DMS53 treated with DMSO at 0.1 percent for 48 hours (cell line): ENCODE results near the gene NISCH.

Source experiments
- DNase-seq: peaks from one replicate; lab custom pipeline; 2025; ENCODE audit not compliant: unreplicated experiment; lab: John Stamatoyannopoulos, UW

Gene NISCH

DNA sequence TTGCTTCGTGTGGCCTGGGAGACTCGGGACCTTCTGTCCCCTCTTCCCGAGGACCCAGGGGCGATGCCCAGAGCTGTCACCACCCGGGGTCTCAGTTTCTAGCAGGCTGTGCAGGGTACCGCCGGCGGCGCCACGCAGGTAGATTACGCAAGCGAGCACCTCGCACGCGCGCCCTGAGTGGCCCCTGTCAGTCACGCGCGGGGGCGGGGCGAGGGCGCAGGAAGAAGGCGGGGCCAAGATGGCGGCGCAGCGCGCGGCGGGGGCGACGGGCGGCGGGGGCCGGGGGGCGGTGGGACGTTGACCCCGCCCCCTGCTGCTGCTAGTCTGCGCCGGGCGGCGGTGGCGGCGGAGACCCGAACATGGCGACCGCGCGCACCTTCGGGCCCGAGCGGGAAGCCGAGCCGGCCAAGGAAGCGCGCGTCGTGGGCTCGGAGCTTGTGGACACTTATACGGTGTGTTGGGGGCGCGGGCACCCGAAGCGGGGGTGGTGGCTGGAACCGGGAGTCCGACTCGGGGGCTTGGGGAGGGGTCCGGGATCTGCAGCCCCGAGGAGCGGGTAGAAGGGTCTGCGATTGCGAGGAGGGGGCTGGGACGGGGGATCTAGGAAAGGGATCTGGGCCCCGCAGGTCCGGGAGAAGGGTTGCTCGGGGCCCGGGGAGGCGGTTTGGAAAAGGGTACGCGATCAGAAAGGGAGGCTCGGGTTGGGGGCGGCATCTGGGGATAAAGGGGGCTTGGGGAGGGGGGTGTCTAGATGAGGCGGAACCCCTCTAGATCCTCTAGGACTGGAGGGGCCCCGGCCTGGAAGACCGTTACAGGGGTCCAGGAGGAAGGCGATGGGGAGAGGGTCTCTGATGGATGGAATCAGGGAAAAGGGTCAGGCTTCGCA lies at the start of gene NISCH:
Gene NISCH (plus strand): TSS at position 322 of the 886 bp plus-strand sequence. CDS start 38 bp downstream, at position 360.
- peak; percentile 23 for DNase-seq

DNA sequence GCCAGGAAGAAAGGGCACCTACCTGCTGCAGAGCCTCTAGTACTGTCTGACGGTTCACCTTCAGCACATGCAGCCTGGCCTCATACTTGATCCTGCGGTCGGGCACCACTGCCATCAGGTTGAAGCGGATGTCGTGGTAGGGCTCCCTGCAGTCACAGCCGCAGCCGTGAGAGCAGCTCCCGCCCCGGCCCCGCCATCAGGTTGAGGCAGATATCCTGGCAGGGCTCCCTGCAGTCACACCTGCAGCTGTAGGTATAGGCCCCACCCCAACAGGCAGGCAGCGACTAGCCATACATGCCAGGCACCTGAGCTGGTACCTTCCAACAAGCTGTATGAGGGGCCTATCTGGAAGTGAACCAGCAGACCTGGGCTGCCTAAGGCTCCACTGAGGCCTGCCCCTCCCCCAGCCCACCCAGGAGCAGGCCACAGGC lies 49.2 kb upstream of the NISCH start:
- DNase-seq = no peak

DNA sequence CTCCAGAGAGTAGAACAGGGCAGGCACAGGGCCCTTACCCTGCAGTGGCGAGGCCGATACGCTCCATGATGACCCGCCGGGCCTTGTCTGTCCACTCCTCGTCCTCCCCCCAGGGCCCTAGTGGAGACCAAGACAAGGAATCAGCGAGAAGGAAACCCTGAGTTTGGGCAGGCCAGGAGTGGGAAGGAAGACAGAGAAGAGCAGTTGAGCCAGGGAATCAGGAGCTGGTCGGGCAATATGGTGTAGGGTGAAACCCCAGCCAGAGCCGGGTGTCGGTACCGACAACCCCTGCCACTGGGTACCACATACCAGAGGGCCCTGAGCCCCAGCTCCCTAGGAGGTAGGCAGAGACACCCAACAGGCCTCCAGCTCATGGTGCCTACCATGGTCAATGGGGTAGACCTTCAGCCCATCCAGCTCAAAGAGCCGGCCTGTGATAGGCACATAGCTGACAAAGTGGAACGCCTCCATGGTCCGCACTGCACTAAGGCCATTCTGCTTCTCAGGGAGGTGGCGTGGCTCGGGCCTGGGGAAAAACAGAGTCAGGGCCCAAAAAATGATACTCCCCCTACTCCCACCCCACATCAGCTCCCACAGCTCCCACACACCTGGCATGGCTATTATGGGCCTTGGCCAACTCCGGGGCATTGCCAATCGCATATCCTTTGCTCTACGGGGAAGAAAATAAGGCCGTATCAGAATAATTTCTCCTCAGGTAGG lies 48.5 kb upstream of the NISCH start:
- DNase-seq = no peak

DNA sequence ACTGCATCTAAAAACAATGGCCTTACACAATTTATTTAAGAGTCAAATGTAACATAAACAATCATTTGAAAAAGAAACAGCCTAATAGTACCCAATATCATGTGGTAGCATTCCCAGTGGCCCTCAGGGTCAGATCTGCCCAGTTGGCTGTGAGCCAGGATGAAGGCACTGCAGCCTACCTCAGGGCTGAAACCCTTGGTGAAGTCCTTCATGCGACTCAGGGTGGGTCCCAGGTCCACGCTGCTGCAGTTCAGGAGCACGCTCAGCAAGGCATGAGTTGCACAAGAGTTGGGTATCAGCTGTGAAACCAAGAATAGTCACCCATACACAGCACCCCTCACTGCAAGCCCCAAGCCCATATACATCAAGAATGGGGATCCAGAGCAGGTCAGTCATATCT lies 47.6 kb upstream of the NISCH start:
- DNase-seq = no peak

DNA sequence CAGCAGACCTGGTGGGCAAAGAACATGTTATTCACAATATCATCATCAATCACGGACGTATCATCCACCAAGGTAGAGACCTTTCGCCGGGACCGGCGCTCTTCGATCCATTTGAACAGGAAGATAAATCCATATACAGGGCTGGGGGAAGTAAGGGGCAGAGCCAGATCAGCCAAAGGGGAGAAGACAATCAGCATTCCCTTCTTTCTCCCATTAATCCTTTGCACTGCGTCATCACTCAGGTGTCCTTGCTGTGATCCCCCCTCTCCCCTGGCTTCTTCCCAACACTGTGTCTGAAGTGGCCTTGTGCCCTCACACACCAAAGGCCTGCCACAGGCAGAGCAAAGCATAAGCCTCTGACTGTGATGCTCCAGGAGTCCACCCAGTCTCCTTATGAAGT lies 46.9 kb upstream of the NISCH start:
- DNase-seq = no peak

DNA sequence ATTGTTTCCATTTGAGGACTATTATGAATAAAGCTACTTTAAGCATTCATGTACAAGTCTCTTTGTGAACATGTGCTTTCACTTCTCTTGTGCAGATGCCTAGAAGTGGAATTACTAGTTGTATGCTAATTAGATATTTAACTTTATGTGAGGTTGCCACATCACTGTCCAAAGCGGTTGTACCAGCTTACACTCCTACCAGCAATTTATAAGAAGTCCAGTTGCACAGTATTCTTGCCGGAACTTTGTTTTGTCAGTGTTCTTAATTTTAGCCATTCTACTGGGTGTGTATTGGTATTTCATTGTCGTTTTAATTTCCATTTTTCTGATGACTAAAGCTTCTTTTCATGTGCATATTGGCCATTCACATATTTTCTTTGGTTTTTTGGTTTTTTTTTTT lies 39.6 kb upstream of the NISCH start:
- DNase-seq = no peak

DNA sequence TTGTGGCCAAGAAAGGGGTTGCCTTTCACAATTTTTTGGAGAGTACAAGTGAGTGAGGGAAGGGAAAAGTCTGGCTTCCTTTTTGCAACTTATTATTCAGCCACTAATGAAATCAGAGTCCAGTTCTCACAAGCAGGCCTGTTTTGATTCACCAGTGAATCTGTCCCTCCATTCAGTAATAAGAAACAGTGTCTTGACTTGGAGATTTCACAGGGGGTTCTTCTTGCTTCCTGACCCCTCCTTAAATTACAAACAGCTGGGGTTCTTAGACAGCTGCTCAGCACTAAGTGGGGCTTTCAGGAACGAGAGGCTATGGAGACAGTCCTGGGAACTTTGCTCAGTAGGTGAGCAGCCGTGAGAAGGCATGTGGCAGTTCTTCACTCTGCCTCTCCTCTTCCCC lies 35.0 kb upstream of the NISCH start:
- no peak for DNase-seq

DNA sequence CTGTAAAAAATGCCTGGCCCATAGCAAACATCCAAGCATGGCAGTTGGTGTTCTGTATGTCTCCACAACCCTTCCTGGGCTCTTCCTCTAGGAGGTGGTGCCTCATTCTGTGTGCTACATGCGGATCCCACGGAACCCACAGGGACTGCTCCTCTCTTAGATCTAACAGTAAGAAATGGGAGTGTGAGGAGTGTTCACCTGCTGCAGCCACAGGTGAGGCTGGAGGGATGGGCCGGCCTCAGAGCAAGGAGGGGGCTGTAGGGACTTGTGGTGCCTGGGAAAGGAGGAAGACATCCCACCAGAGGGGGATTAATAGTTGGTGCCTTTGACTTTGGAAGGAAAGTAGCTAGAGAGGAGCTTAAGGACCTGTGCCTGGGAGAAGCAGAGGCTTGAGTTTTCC lies 32.7 kb upstream of the NISCH start:
- no peak for DNase-seq

DNA sequence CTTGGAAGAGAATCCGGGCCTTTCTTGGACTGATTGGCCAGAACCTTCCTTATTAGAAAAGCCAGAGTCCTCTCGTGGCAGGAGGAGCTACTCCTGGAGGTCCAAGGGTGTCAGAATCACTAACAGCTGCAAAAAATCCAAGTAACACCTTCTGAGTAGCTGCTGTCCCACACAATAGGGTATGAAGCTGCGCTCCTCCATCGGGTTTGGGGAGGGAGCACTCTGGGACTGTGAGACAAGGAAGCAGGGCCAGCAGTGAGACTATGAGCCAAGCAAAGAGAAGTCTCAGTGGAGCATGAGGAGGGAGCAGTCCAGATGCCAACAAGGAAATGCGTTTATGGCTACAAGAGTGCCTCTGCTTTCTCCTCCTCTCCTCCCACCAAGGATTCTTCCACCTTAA lies 32.2 kb upstream of the NISCH start:
- DNase-seq = no peak

DNA sequence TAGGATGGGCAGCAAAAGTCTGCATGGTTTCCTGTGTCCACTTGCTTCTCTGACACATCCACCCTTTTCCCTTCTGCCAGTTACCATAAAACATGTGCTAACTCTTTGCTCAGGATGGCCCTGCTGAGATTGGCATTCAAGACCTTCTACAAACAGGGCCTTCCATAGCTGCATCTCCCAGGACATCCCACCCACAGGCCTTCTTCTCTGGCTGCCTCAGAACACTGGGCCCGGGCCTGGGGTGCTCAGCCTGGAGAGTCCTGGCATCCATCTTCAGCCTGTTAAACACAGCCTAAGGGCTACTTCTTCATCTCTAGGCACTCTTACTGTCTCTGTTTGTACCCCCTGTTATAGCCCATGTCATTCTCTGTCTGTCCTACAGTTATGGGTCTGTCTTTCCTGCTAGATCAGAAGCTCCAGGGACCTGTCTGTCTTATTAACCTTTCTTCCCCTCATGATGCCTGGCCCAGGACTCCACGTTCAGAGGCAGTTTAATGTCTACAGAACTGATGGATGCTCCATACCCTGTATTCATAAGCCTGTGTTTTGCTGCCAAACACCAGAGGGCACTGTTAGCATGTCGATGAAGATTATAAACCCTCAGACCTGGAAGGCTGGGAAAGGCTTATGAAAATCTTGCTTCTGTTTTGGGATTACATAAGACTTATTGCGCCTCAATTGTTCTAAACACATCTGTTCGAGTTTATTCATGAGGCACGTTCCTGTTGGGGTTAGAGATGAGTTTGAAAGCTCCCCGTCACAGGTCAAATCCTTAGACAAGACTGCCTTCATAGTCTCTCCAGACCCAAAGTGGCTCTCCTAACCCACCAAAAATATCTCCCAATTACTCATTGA lies 27.0 kb upstream of the NISCH start:
- DNase-seq = no peak

DNA sequence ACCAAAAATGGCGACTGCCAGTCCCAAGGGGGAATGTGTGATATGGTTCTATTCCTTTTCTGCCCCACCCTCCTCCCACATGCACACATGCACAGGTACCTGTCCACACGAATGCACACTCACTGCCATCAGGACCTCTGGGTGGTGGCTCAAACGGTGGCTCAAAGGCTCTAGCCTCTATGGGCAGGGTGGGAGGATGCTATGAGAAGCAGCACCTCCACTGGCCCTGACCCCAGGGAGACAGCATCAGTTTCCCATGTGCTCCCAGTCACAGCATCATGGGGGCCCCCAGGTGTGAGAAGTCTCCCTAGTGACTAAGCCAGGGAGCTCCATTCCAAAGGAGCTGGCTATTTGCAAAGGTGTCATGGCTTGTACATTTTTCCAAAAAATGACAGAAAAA lies 26.4 kb upstream of the NISCH start:
- DNase-seq = no peak

DNA sequence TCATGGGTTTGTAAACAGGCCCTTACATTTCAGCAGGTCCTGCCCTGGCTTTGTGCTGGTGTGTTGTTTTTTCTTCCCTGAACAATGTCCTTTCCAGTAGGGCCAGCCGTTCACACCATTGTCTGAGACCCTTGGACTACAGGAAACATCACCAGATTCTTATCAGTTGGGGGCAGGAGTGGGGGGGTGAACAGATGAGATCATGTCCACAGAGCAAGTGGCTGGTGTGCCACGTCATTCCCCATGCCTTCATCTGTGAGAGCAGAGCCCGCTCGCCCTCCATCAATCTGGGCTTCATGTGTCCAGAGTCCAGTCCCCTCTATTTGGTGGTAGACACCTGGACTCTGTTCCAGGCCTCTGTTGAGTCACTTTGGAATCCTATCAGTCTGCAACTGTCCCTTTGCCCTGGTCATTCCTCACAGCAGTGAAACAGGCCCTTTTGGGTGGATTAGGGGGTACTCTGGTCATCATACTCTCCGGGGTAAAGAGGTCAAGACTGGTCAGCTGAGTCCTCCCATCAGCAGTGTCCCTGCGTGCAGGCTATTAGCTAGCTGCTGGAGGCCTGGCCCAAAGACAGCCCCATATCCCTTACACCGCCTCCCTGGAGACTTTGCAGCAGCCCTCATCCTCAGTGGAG lies 25.5 kb upstream of the NISCH start:
- no peak for DNase-seq

DNA sequence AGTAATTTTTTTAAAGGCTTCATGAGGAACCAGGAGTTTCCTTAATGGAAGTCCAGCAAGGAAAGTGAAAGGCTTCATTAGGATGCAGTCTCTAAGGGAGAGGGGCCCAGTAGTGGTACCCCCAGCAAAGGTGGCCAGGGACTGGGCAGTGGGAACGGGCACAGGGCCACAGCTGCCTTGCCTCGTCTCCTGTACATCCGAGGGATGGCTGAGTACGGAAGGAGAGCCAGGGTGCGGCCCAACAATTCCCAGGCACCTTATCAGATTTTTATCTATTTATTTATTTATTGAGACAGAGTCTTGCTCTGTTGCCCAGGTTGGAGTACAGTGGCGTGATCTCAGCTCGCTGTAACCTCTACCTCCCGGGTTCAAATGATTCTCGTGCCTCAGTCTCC lies 25.0 kb upstream of the NISCH start:
- no peak for DNase-seq

DNA sequence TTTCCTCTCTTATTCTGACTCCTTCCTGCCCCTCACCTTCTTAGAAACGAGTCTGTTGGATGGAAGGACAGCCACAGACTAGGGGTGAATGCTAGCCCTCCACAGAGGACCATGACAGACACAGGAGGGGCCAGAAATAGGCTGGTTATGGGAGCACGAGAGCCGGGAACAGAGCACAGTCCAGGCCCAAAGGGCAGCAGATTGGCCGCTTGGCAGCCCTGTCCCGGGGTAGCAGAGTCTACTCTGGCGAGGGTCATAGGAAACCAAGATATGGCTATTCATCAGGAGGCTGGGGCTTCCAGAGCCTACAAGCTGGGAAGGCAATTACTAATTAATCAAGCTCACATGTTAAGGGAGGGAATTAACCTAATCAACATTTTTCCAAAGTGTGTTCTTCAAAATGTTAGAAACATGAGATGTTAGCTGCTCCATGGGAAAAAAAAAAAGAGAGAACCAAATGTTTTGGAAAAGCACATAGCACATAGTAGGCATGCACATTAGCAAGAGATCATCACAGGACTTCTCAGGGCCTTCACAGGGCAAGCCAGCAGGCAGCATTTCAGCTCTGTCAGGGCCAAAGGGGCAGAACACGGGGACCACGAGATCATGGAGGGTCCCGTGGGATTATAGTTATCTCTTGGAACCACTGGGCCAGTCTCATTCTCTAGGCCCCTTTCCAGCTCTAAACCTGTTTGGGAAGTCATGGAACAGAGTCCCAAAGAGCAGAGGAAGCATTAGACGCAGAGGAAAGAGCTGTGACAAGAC lies 23.8 kb upstream of the NISCH start:
- DNase-seq = no peak

DNA sequence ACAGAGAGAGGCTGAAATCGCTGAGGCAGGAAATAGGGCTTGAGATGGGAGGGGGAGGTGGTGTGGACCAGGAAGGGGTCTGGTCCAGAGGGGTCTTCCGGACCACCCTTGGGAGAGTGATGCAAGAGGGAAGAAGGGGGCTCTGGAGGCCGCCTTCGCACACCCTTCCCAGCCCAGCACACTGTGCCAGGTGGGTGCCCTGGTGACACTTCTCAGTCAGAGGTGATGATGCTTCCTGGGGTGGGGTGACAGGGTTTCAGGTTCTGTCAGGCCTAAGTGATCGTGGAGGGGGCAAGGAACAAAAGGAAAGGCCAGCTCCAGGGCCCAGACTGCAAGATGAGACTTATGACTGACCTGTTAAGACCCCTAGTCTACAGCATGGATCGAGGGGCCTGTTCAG lies 23.2 kb upstream of the NISCH start:
- DNase-seq = no peak

DNA sequence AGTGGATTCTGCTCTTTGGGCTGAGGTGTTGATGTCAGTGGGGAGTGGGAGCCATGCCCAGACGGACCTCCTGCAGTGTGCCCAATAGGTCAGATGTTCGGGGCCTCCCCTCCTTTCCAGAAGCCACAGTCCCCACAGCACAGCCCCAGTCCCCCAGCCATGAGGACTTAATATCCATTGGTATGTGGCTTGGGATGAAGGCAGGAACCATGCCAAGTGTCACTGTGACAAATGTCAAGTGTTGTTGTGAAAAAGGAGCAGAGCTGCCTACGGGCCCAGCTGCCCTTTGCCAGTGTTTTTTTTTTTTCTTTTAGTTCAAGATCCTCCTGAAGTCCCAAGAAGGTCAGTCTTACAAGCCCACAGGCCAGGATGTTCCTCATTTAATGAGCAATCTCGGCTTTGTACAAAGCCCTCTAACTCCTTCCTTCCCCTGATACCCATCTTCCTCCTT lies 22.7 kb upstream of the NISCH start:
- no peak for DNase-seq

DNA sequence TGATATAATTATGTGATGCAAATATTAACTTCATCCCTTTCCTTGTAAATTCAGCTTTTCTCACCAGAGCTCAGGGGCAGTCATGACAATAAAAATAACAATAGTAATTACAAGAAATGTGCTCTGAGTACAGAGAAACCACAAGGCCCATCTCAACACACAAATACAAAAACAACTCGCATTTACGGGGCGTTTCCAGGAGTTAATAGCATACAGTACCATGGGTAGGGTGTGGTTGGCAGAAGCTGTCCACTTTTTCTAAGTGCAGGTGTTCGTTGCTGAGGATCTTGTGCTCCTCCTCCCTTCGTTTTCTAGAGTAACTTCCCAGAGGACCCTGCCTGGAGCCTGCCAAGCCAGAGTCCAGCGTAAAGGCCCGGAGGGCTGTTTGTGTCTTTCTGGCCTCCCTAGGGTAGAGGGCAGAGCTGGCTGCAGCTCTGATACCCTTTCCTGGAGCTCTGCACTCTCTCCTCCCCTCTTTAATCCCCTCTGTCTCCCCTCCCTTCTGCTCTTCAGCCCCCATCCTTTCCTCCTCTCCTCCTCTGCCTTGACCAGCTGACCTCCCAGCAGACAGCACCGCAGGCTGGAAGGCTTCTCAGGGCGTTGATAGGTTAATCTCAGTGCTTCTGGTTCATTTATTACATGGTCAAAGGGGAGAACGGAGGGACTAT lies 21.9 kb upstream of the NISCH start:
- DNase-seq = no peak

DNA sequence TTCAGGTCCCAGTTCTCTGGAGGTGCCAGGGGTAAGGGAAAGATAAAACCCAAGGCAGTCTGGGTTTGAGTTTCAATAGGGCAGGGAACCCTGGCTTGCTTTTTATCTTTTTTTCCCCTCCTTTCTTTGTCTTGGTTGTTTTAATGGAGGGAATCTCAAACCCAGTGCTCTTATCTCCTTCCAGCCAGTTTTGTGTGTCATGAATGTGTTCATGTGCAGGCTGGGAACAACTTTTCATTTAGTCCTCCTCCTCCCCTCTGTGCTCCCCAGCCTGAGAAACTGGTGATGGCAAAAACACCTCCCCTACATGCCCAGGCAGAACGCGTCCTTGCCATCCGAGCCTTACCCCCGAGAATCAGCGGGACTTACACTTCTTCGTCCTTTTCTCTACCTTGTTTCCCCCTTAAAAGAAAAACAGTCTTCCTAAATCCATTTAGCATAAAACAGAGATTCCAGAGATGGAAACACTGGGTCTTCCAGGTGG lies 21.4 kb upstream of the NISCH start:
- no peak for DNase-seq

DNA sequence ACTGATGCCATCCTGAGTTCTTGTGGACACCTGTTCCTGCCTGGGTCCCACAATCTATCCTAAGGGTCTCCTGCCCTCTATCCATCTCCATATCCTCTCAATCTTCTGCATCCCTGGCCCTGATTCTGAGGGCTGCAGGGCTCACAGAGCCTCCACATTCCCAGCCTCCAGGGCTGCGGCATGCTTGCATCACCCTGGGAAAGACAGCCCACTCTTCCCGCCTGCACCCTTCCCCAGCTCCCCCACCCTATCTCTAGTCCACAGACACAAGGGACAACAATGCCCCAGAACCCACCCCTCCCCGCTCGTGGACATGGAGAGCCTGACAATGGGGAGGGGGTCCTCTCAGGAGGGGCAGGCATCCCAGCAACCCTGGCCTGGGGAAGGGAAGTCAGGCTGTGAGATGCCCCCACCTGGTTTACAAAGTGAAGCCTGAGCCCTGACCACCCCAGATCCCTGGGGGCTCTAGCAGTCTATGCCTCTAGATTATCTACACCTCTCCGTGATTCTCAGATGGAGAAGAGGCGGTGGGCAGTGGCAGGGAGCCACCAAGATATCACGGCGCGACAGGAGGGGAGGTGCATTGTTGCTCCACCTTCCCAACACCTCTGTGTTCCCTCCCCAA lies 20.8 kb upstream of the NISCH start:
- no peak for DNase-seq
